GM23338 (cell line): ENCODE results near the gene CTNNA3. TPM values are rescaled to one million over a fixed set of nuclear protein-coding genes. Genes with fewer than 3 reads are reported as not detected.

Experiments used
- ATAC-seq: fragments of 200-7000 bp; cut with Tn5 transposase; 3 replicates; pipeline ENCODE4 v1.9.1; 2020
- DNase-seq: peaks from one replicate; pipeline ENCODE4 v3.0.0-alpha.2; 2015; ENCODE audit warnings: low spot score
- H2AFZ ChIP-seq: fragments of 200-600 bp; sonication (generic); 2 replicates; pipeline ENCODE4 v1.8.0; 2016; ENCODE audit warnings: antibody characterized with exemption, mild to moderate bottlenecking, moderate library complexity
- H3F3A ChIP-seq: fragments of 200-600 bp; sonication (generic); replicated peaks from 2 replicates; pipeline ENCODE4 v1.8.0; 2017; ENCODE audit warnings: antibody characterized with exemption, mixed run types, low read depth
- H3K27ac ChIP-seq: fragments of 200-600 bp; sonication (generic); 2 replicates; pipeline ENCODE4 v1.6.1; 2016; ENCODE audit warnings: low read depth
- H3K27me3 ChIP-seq: fragments of 200-600 bp; sonication (generic); 2 replicates; pipeline ENCODE4 v1.8.0; 2016; ENCODE audit warnings: mild to moderate bottlenecking, mixed run types, moderate library complexity; ENCODE audit not compliant: insufficient read depth
- H3K36me3 ChIP-seq: fragments of 200-600 bp; sonication (generic); 2 replicates; pipeline ENCODE4 v1.8.0; 2016; ENCODE audit warnings: mild to moderate bottlenecking; ENCODE audit not compliant: insufficient read depth
- H3K4me1 ChIP-seq: fragments of 200-600 bp; sonication (generic); 2 replicates; pipeline ENCODE4 v1.8.0; 2016; ENCODE audit warnings: mild to moderate bottlenecking, moderate library complexity; ENCODE audit not compliant: insufficient read depth
- H3K4me2 ChIP-seq: fragments of 200-600 bp; sonication (generic); 2 replicates; pipeline ENCODE4 v1.7.1; 2017; ENCODE audit warnings: mixed run types
- H3K4me3 ChIP-seq: fragments of 200-600 bp; sonication (generic); 2 replicates; pipeline ENCODE4 v1.6.1; 2016; ENCODE audit warnings: mixed run types
- H3K79me2 ChIP-seq: fragments of 200-600 bp; sonication (generic); replicated peaks from 2 replicates; pipeline ENCODE4 v1.8.0; 2017; ENCODE audit warnings: mild to moderate bottlenecking; ENCODE audit not compliant: insufficient read depth
- H3K9me2 ChIP-seq: fragments of 200-600 bp; sonication (generic); 2 replicates; pipeline ENCODE4 v1.8.0; 2017; ENCODE audit not compliant: insufficient read depth
- H4K20me1 ChIP-seq: fragments of 200-600 bp; sonication (generic); replicated peaks from 2 replicates; pipeline ENCODE4 v1.8.0; 2017; ENCODE audit warnings: mild to moderate bottlenecking; ENCODE audit not compliant: insufficient read depth
- H3K27ac Mint-ChIP-seq: 2 replicates; pipeline ENCODE4 v1.8.0; 2020; ENCODE audit warnings: inconsistent platforms, mild to moderate bottlenecking, moderate library complexity, mixed read lengths
- H3K27me3 Mint-ChIP-seq: 3 replicates; pipeline ENCODE4 v1.8.0; 2022; ENCODE audit warnings: low read depth, mild to moderate bottlenecking, moderate library complexity, mixed read lengths, inconsistent platforms; ENCODE audit not compliant: insufficient read depth, poor library complexity
- H3K36me3 Mint-ChIP-seq: 3 replicates; pipeline ENCODE4 v1.8.0; 2021; ENCODE audit warnings: low read depth, mild to moderate bottlenecking, inconsistent platforms, moderate library complexity, mixed read lengths
- H3K4me1 Mint-ChIP-seq: 3 replicates; pipeline ENCODE4 v1.8.0; 2020; ENCODE audit warnings: mild to moderate bottlenecking, inconsistent platforms, mixed read lengths
- H3K4me3 Mint-ChIP-seq: 3 replicates; pipeline ENCODE4 v1.8.0; 2021; ENCODE audit warnings: moderate library complexity, mild to moderate bottlenecking, inconsistent platforms, mixed read lengths
- H3K9me3 Mint-ChIP-seq: 3 replicates; pipeline ENCODE4 v1.8.0; 2020; ENCODE audit warnings: moderate library complexity, mild to moderate bottlenecking, inconsistent platforms, mixed read lengths
- CTCF ChIP-seq, 2 experiments: fragments of 200-600 bp in 1 of 2; sonication (generic) in 1 of 2; conservative IDR thresholded peaks; 2 replicates each; pipeline versions ENCODE4 v1.5.1 to v1.6.1; 2016 to 2017; ENCODE audit warnings: antibody characterized with exemption in 2 of 2, low read depth in 2 of 2, mild to moderate bottlenecking in 2 of 2, moderate library complexity in 1 of 2
- ETS1 ChIP-seq: IDR thresholded peaks from 2 replicates; pipeline ENCODE4 v1.6.1; 2016; ENCODE audit warnings: antibody characterized with exemption
- JUNB ChIP-seq: IDR thresholded peaks from one replicate; pipeline ENCODE4 v1.6.1; 2016; ENCODE audit warnings: antibody characterized with exemption; ENCODE audit not compliant: unreplicated experiment
- NANOG ChIP-seq: IDR thresholded peaks from 2 replicates; pipeline ENCODE4 v1.6.1; 2016; ENCODE audit warnings: antibody characterized with exemption, borderline replicate concordance
- REST ChIP-seq: IDR thresholded peaks from one replicate; pipeline ENCODE4 v1.6.1; 2018; ENCODE audit warnings: antibody characterized with exemption; ENCODE audit not compliant: unreplicated experiment
- ZNF114 ChIP-seq: fragments of 250-450 bp; sonication (Bioruptor Pico); IDR thresholded peaks from 2 replicates; pipeline ENCODE4 v1.5.0; 2020; ENCODE audit warnings: mild to moderate bottlenecking, moderate library complexity
- ZNF331 ChIP-seq: fragments of 250-450 bp; sonication (Bioruptor Pico); IDR thresholded peaks from 2 replicates; pipeline ENCODE4 v1.5.0; 2020; ENCODE audit warnings: low read depth, mild to moderate bottlenecking, moderate library complexity
- polyA plus RNA-seq: library from polyadenylated mRNA; unstranded; fragments of >200 nt; fragmentation: Nextera tagmentation; extraction: Ambion mirVana; gene quantifications from 2 replicates; pipeline ENCODE4 v1.2.1, GENCODE V29; 2016
- total RNA-seq: library from RNA; depleted of rRNA; stranded (reverse); fragments of >200 nt; shearing (Covaris generic); gene quantifications from 2 replicates; pipeline ENCODE4 v1.2.3, GENCODE V29; 2014

The CTNNA3 gene
- total and polyA plus RNA-seq, 2 experiments from 2014 or later, result 0.71 to 3.3 TPM

GRCh38 chr10:67676208-67676825 is 19.7 kb downstream of the CTNNA3 start (continued):
- no peak for TF ChIP-seq ZNF331 (CRISPR knock-in tag)

- H3K4me3 ChIP-seq, result no peak overlapping the region
- DNase-seq (no peak), ATAC-seq (no peak)
- no peak overlapping the region for H3K4me3 Mint-ChIP-seq
- no peaks in the 10 kb centered on the region for H3K27me3 Mint-ChIP-seq
- no peak for TF ChIP-seq CTCF (conservative IDR thresholded peaks at IDR 0.05; ENCODE audit: low read depth in 2 of 2)
- no peak for TF ChIP-seq ETS1
- no peak for TF ChIP-seq REST
- TF ChIP-seq NANOG, result no peak
- no peaks in the 10 kb centered on the region; the same call in 1 of the 2 replicates for H3K4me1 ChIP-seq
- H4K20me1 ChIP-seq, result no peaks in the 10 kb centered on the region
- no peaks in the 10 kb centered on the region for H3K9me3 Mint-ChIP-seq
- H3K27ac ChIP-seq, result no peak overlapping the region
- no peak overlapping the region for H3K4me2 ChIP-seq
- no peaks in the 10 kb centered on the region for H3K27me3 ChIP-seq
- no peaks in the 10 kb centered on the region for H3F3A ChIP-seq
- no peaks in the 10 kb centered on the region for H3K9me2 ChIP-seq
- H3K36me3 Mint-ChIP-seq, result no peaks in the 10 kb centered on the region
- H3K36me3 ChIP-seq, result no peaks in the 10 kb centered on the region
- H3K4me1 Mint-ChIP-seq, result peaks cover 3% of the 10 kb centered on the region; the same call in 2 of the 3 replicates
- H2AFZ ChIP-seq, result no peak overlapping the region
- H3K27ac Mint-ChIP-seq, result no peak overlapping the region
- no peaks in the 10 kb centered on the region for H3K79me2 ChIP-seq
Observed at GRCh38 chr10:67670401-67670800, 25.6 kb downstream of the CTNNA3 start.

- peaks cover 5% of the 10 kb centered on the region; the same call in 2 of the 3 replicates for H3K4me1 Mint-ChIP-seq
- TF ChIP-seq NANOG (no peak), JUNB (no peak), ZNF114 (CRISPR knock-in tag) (no peak), ETS1 (no peak), CTCF (conservative IDR thresholded peaks at IDR 0.05; ENCODE audit: low read depth in 2 of 2) (no peak), REST (no peak)
Observed at GRCh38 chr10:67669978-67670377, 26.0 kb downstream of the CTNNA3 start.

More at GRCh38 chr10:67669978-67670377, 26.0 kb downstream of the CTNNA3 start:
- Mint-ChIP-seq H3K36me3 (no peaks in the 10 kb centered on the region), H3K9me3 (no peaks in the 10 kb centered on the region), H3K27me3 (no peaks in the 10 kb centered on the region), H3K4me3 (no peak overlapping the region), H3K27ac (no peak overlapping the region)
- no peaks in the 10 kb centered on the region for H3K27me3 ChIP-seq
- no peaks in the 10 kb centered on the region for H3K9me2 ChIP-seq
- ATAC-seq (no peak), DNase-seq (no peak)
- no peaks in the 10 kb centered on the region for H3K36me3 ChIP-seq
- H4K20me1 ChIP-seq, result no peaks in the 10 kb centered on the region
- H3K4me1 ChIP-seq, result no peaks in the 10 kb centered on the region; the same call in 1 of the 2 replicates
- no peak overlapping the region for H2AFZ ChIP-seq
- H3K4me2 ChIP-seq, result no peak overlapping the region
- no peaks in the 10 kb centered on the region for H3F3A ChIP-seq
- no peaks in the 10 kb centered on the region for H3K79me2 ChIP-seq
- H3K4me3 ChIP-seq, result no peak overlapping the region
- no peak overlapping the region for H3K27ac ChIP-seq
